ENCODE measurements around the gene PBX4. TPM values are rescaled to one million over a fixed set of nuclear protein-coding genes. Genes with fewer than 3 reads are reported as not detected.
"Not testable (repeated sequence)": the region's sequence is repeated elsewhere in the genome, so short reads cannot be mapped to it uniquely, and the experiment has no call there.

The PBX4 gene
- total RNA-seq, 6 experiments from 2014 or later: 0.23 to 0.40 (median 0.30) TPM; not detected in 1

DNA sequence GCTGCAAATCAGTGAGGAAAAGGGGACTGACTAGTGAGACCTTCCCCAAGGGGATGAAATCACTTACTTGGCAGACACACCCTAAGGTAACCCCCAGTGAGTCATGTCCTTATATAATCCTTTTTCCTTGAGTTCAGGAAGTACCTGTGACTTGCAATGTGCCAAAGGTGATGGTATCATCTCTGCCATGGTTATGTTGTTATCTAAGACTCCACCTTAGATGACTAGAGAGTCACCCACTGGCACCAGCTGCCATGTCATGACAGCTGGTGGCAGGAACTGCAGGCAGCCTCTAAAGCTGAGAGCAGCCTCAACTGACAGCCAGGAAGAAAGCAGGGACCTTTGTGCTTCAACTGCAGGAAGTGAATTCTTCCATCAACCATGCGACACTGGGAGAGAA is 12.5 kb downstream of the PBX4 start:
- no peaks in the 10 kb centered on the region for H3K9me3 Mint-ChIP-seq
- H3K4me1 Mint-ChIP-seq (ENCODE audit: low read depth): 0 out of 2 replicates have a peak, but pooled peaks cover 5% of the 10 kb centered on the region
- TF ChIP-seq CTCF (IDR thresholded peaks at IDR 0.05): no peak
- H3K27me3 Mint-ChIP-seq (ENCODE audit: insufficient read depth): peaks cover 7% of the 10 kb centered on the region
- no peak overlapping the region for H3K4me3 Mint-ChIP-seq
- H3K36me3 Mint-ChIP-seq (ENCODE audit: low read depth): no peaks in the 10 kb centered on the region; the same call in 1 of the 2 replicates
- no peak for DNase-seq
- H3K27ac Mint-ChIP-seq: no peak overlapping the region

DNA sequence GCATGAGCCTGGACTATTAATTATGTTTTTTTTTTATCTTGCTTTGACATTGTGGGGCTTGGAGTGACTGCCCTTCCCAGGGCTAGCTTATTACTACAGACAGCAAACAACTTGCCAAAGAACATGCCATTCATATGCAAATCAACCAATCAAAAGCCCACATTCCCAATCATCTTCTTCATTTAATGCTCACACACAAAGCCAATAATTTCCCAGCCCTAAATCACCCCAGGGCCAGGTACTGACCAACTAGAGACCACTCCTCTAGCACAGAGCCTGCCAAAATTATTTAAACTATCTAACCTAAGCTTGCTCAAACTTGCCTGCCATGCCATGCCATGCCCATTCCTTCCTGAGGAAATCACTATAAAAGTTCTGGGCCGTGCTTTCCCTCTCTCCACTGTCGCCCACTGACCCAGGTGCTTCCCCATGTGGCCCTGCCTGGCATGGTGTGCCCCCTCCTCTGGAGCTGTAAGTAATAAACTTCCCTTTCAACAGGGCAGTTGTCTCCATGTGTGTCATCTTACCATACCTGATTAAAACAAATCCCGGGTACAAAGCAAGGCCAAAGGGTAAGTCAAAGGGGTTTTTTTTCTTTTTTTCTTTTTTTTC is 15.7 kb downstream of the PBX4 start:
- no peak overlapping the region for H3K27ac Mint-ChIP-seq
- H3K4me3 Mint-ChIP-seq: no peak overlapping the region
- no peak for DNase-seq
- no peaks in the 10 kb centered on the region; the same call in 1 of the 2 replicates for H3K36me3 Mint-ChIP-seq (ENCODE audit: low read depth)
- no peaks in the 10 kb centered on the region for H3K9me3 Mint-ChIP-seq
- H3K27me3 Mint-ChIP-seq (ENCODE audit: insufficient read depth): peaks cover 7% of the 10 kb centered on the region
- no peak for TF ChIP-seq CTCF (IDR thresholded peaks at IDR 0.05)
- 0 out of 2 replicates have a peak, but pooled peaks cover 5% of the 10 kb centered on the region for H3K4me1 Mint-ChIP-seq (ENCODE audit: low read depth)

- Mint-ChIP-seq H3K27ac (no peak overlapping the region), H3K4me3 (no peak overlapping the region)
Measured at GRCh38 chr19:19602136-19602712, 16.3 kb downstream of the PBX4 start.

GRCh38 chr19:19600793-19601330 is 17.6 kb downstream of the PBX4 start:
- no peak for TF ChIP-seq CTCF (IDR thresholded peaks at IDR 0.05)
- H3K4me3 Mint-ChIP-seq: no peak overlapping the region
- DNase-seq: no peak
- H3K27ac Mint-ChIP-seq: no peak overlapping the region
- peaks cover 7% of the 10 kb centered on the region; the same call in 1 of the 2 replicates for H3K27me3 Mint-ChIP-seq (ENCODE audit: insufficient read depth)
- H3K4me1 Mint-ChIP-seq (ENCODE audit: low read depth): peaks cover 4% of the 10 kb centered on the region
- no peaks in the 10 kb centered on the region; the same call in 1 of the 2 replicates for H3K36me3 Mint-ChIP-seq (ENCODE audit: low read depth)
- no peaks in the 10 kb centered on the region for H3K9me3 Mint-ChIP-seq

More at GRCh38 chr19:19602136-19602712, 16.3 kb downstream of the PBX4 start:
- 0 out of 2 replicates have a peak, but pooled peaks cover 5% of the 10 kb centered on the region for H3K4me1 Mint-ChIP-seq (ENCODE audit: low read depth)
- no peak for TF ChIP-seq CTCF (IDR thresholded peaks at IDR 0.05)
- DNase-seq: no peak
- H3K9me3 Mint-ChIP-seq: no peaks in the 10 kb centered on the region
- H3K27me3 Mint-ChIP-seq (ENCODE audit: insufficient read depth): peaks cover 7% of the 10 kb centered on the region; the same call in 1 of the 2 replicates
- no peaks in the 10 kb centered on the region; the same call in 1 of the 2 replicates for H3K36me3 Mint-ChIP-seq (ENCODE audit: low read depth)

GRCh38 chr19:19598728-19599451 is 19.6 kb downstream of the PBX4 start:
- H3K4me3 Mint-ChIP-seq; H3K9me3 Mint-ChIP-seq; H3K36me3 Mint-ChIP-seq (ENCODE audit: low read depth); DNase-seq; H3K27me3 Mint-ChIP-seq (ENCODE audit: insufficient read depth); H3K27ac Mint-ChIP-seq: not testable (repeated sequence)
- peaks cover 13% of the 10 kb centered on the region for H3K4me1 Mint-ChIP-seq (ENCODE audit: low read depth)
